Measurements from ENCODE around the gene REX1BD. TPM values are rescaled to one million over a fixed set of nuclear protein-coding genes. Genes with fewer than 3 reads are reported as not detected.

REX1BD gene
- total and polyA plus RNA-seq, 10 of the 15 experiments (the other 5 are each of a cell fraction or from before 2014, with no cell fraction given): 1.1 to 101 (median 35.0) TPM

DNA sequence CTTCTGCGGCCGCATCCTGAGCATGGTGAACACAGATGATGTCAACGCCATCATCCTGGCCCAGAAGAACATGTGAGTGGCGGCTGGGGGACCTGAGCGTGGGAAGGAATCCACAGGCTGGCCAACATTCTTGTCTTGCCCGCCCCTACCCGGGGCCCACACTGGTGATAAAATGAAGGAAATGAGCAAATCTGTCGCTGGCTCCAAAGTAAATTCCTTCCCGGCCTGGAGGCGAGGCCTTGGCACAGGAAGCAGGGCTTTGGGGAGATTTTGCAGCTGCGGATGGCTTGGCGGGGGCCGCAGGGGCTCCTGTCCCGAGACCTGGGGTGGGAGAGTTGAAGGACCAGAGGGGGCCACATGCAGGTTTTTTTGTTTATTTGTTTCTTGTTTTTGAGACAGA is 26.5 kb upstream of the REX1BD start:
- intact Hi-C loops (cut with micrococcal nuclease; ENCODE audit: unreplicated experiment) (no loop called here), in situ Hi-C loops (cut with MboI) (no loop called here)
- FAIRE-seq (no peak), ATAC-seq (no peak), DNase-seq (ENCODE audit: low read depth, low spot score) (no peak)
- RAD21 ChIA-PET (ENCODE audit: unreplicated experiment): no interaction called here
- Histone ChIP-seq H3K9me3 (replicated peaks; ENCODE audit: control insufficient read depth, insufficient read depth, low read length) (no peaks in the 10 kb centered on the region), H4K20me1 (ENCODE audit: control insufficient read depth, insufficient read depth) (no peaks in the 10 kb centered on the region), H3K4me2 (ENCODE audit: control insufficient read depth, insufficient read depth) (no peak overlapping the region), H3K9ac (ENCODE audit: control insufficient read depth, insufficient read depth, low read length) (no peak overlapping the region), H3K27me3 (replicated peaks in 1 of 2; ENCODE audit: control insufficient read depth in 2 of 2, insufficient read depth in 2 of 2, low read length in 1 of 2) (no peaks in the 10 kb centered on the region), H3K4me1 (ENCODE audit: control insufficient read depth, insufficient read depth, low read length) (no peaks in the 10 kb centered on the region), H2AFZ (ENCODE audit: control insufficient read depth, low read depth, low read length) (no peak overlapping the region), H3K4me3 (no peak overlapping the region), H3K79me2 (ENCODE audit: control insufficient read depth, insufficient read depth, low read length) (peaks cover 32% of the 10 kb centered on the region), H3K36me3 (ENCODE audit: control insufficient read depth in 2 of 2, insufficient read depth in 2 of 2, low read length in 1 of 2) (peaks cover 15 to 16% of the 10 kb centered on the region in 2 experiments; a peak in 3 of 4 replicates), H3K27ac (ENCODE audit: control insufficient read depth, insufficient read depth) (no peak overlapping the region)
- SMC1A ChIA-PET (ENCODE audit: uncharacterized antibody, unreplicated experiment): no interaction called here
- BruUV-seq (replicated peaks): no TSS peak
- CTCF ChIA-PET: no interaction called here
- POLR2A ChIA-PET: no interaction called here
- over 99% methylated on average over 14 of the region's 14 CpGs for WGBS (ENCODE audit: insufficient coverage, insufficient replicate concordance, low lambda C conversion rate, missing lambda C conversion rate)
- TF ChIP-seq CTCF (IDR thresholded peaks at IDR 0.05 in 2 of 3, conservative IDR thresholded peaks at IDR 0.05 in 1 of 3; ENCODE audit: control insufficient read depth in 2 of 3, extremely low read depth in 1 of 3, insufficient read depth in 1 of 3, low read depth in 3 of 3, low read length in 3 of 3): no peak
- TF ChIP-seq SREBF1 (IDR thresholded peaks at IDR 0.05; ENCODE audit: low read length): no peak
- TF ChIP-seq, protein P1, sequence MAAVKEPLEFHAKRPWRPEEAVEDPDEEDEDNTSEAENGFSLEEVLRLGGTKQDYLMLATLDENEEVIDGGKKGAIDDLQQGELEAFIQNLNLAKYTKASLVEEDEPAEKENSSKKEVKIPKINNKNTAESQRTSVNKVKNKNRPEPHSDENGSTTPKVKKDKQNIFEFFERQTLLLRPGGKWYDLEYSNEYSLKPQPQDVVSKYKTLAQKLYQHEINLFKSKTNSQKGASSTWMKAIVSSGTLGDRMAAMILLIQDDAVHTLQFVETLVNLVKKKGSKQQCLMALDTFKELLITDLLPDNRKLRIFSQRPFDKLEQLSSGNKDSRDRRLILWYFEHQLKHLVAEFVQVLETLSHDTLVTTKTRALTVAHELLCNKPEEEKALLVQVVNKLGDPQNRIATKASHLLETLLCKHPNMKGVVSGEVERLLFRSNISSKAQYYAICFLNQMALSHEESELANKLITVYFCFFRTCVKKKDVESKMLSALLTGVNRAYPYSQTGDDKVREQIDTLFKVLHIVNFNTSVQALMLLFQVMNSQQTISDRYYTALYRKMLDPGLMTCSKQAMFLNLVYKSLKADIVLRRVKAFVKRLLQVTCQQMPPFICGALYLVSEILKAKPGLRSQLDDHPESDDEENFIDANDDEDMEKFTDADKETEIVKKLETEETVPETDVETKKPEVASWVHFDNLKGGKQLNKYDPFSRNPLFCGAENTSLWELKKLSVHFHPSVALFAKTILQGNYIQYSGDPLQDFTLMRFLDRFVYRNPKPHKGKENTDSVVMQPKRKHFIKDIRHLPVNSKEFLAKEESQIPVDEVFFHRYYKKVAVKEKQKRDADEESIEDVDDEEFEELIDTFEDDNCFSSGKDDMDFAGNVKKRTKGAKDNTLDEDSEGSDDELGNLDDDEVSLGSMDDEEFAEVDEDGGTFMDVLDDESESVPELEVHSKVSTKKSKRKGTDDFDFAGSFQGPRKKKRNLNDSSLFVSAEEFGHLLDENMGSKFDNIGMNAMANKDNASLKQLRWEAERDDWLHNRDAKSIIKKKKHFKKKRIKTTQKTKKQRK (IDR thresholded peaks at IDR 0.05; ENCODE audit: low read depth, low read length): no peak
- TF ChIP-seq MAX (IDR thresholded peaks at IDR 0.05; ENCODE audit: low read depth, low read length): no peak
- TF ChIP-seq, protein P2, sequence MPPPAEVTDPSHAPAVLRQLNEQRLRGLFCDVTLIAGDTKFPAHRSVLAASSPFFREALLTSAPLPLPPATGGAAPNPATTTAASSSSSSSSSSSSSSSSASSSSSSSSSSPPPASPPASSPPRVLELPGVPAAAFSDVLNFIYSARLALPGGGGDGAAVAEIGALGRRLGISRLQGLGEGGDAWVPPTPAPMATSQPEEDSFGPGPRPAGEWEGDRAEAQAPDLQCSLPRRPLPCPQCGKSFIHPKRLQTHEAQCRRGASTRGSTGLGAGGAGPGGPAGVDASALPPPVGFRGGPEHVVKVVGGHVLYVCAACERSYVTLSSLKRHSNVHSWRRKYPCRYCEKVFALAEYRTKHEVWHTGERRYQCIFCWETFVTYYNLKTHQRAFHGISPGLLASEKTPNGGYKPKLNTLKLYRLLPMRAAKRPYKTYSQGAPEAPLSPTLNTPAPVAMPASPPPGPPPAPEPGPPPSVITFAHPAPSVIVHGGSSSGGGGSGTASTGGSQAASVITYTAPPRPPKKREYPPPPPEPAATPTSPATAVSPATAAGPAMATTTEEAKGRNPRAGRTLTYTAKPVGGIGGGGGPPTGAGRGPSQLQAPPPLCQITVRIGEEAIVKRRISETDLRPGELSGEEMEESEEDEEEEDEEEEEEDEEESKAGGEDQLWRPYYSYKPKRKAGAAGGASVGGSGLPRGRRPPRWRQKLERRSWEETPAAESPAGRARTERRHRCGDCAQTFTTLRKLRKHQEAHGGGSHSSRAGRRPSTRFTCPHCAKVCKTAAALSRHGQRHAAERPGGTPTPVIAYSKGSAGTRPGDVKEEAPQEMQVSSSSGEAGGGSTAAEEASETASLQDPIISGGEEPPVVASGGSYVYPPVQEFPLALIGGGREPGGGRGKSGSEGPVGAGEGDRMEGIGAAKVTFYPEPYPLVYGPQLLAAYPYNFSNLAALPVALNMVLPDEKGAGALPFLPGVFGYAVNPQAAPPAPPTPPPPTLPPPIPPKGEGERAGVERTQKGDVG (CRISPR knock-in tag; IDR thresholded peaks at IDR 0.05): no peak
- TF ChIP-seq ATF3 (IDR thresholded peaks at IDR 0.05; ENCODE audit: borderline replicate concordance, extremely low read depth, low read depth, low read length): no peak
- no peak for TF ChIP-seq WRNIP1 (IDR thresholded peaks at IDR 0.05; ENCODE audit: borderline replicate concordance, low read depth, low read length)
- TF ChIP-seq ZNF217 (IDR thresholded peaks at IDR 0.05): no peak
- no peak for TF ChIP-seq MLLT1 (IDR thresholded peaks at IDR 0.05)
- TF ChIP-seq DPF2 (IDR thresholded peaks at IDR 0.05): no peak
- TF ChIP-seq FOXM1 (IDR thresholded peaks at IDR 0.05; ENCODE audit: low read depth, low read length): no peak
- TF ChIP-seq EP300 (IDR thresholded peaks at IDR 0.05; ENCODE audit: borderline replicate concordance in 1 of 2, control insufficient read depth in 1 of 2, low read depth in 2 of 2, low read length in 2 of 2): no peak
- no peak for TF ChIP-seq EZH2 (IDR thresholded peaks at IDR 0.05; ENCODE audit: borderline replicate concordance, control insufficient read depth, low read depth, low read length)

All from GM12878 (cell line).